ENCODE results near the gene SLC12A5. TPM values are rescaled to one million over a fixed set of nuclear protein-coding genes. Genes with fewer than 3 reads are reported as not detected.

Gene SLC12A5
- total RNA-seq, 1 donor from 2014 or later = not detected

GRCh38 chr20:46007671-46008070 lies 21.3 kb upstream of the SLC12A5 start:
- Mint-ChIP-seq H3K4me1 (ENCODE audit: unreplicated experiment) (peaks cover 5% of the 10 kb centered on the region), H3K27me3 (ENCODE audit: unreplicated experiment) (peaks cover 24% of the 10 kb centered on the region), H3K27ac (ENCODE audit: unreplicated experiment) (no peak overlapping the region), H3K36me3 (ENCODE audit: unreplicated experiment) (no peaks in the 10 kb centered on the region), H3K9me3 (ENCODE audit: unreplicated experiment) (no peaks in the 10 kb centered on the region), H3K4me3 (ENCODE audit: unreplicated experiment) (no peak overlapping the region)
- DNase-seq (ENCODE audit: extremely low spot score, unreplicated experiment) = no peak
- no peak for TF ChIP-seq CTCF (IDR thresholded peaks at IDR 0.05)

- Mint-ChIP-seq H3K4me1 (ENCODE audit: unreplicated experiment) (peaks cover 9% of the 10 kb centered on the region), H3K9me3 (ENCODE audit: unreplicated experiment) (no peaks in the 10 kb centered on the region), H3K4me3 (ENCODE audit: unreplicated experiment) (no peak overlapping the region), H3K27me3 (ENCODE audit: unreplicated experiment) (peaks cover 28% of the 10 kb centered on the region), H3K36me3 (ENCODE audit: unreplicated experiment) (no peaks in the 10 kb centered on the region), H3K27ac (ENCODE audit: unreplicated experiment) (no peak overlapping the region)
- no peak for DNase-seq (ENCODE audit: extremely low spot score, unreplicated experiment)
- no peak for TF ChIP-seq CTCF (IDR thresholded peaks at IDR 0.05)
Measured at GRCh38 chr20:46009816-46010215, 19.2 kb upstream of the SLC12A5 start.

GRCh38 chr20:46010491-46011391 lies 18.3 kb upstream of the SLC12A5 start:
- DNase-seq (ENCODE audit: extremely low spot score, unreplicated experiment) = no peak
- peaks cover 33% of the 10 kb centered on the region for H3K27me3 Mint-ChIP-seq (ENCODE audit: unreplicated experiment)
- H3K4me1 Mint-ChIP-seq (ENCODE audit: unreplicated experiment) = peaks cover 9% of the 10 kb centered on the region
- no peaks in the 10 kb centered on the region for H3K9me3 Mint-ChIP-seq (ENCODE audit: unreplicated experiment)
- H3K27ac Mint-ChIP-seq (ENCODE audit: unreplicated experiment) = no peak overlapping the region
- no peak for TF ChIP-seq CTCF (IDR thresholded peaks at IDR 0.05)
- no peak overlapping the region for H3K4me3 Mint-ChIP-seq (ENCODE audit: unreplicated experiment)
- H3K36me3 Mint-ChIP-seq (ENCODE audit: unreplicated experiment) = no peaks in the 10 kb centered on the region

GRCh38 chr20:46011631-46012482 lies 17.2 kb upstream of the SLC12A5 start:
- Mint-ChIP-seq H3K27ac (ENCODE audit: unreplicated experiment) (no peak overlapping the region), H3K4me3 (ENCODE audit: unreplicated experiment) (no peak overlapping the region), H3K36me3 (ENCODE audit: unreplicated experiment) (no peaks in the 10 kb centered on the region), H3K9me3 (ENCODE audit: unreplicated experiment) (no peaks in the 10 kb centered on the region), H3K27me3 (ENCODE audit: unreplicated experiment) (peaks cover 35% of the 10 kb centered on the region), H3K4me1 (ENCODE audit: unreplicated experiment) (peaks cover 9% of the 10 kb centered on the region)
- DNase-seq (ENCODE audit: extremely low spot score, unreplicated experiment) = no peak
- peak; percentile 20 for TF ChIP-seq CTCF (IDR thresholded peaks at IDR 0.05)

- Mint-ChIP-seq H3K27me3 (ENCODE audit: unreplicated experiment) (peaks cover 44% of the 10 kb centered on the region), H3K27ac (ENCODE audit: unreplicated experiment) (no peak overlapping the region), H3K9me3 (ENCODE audit: unreplicated experiment) (no peaks in the 10 kb centered on the region)
Measured at GRCh38 chr20:46012921-46013320, 16.1 kb upstream of the SLC12A5 start.

More at GRCh38 chr20:46012921-46013320, 16.1 kb upstream of the SLC12A5 start:
- no peak for DNase-seq (ENCODE audit: extremely low spot score, unreplicated experiment)
- TF ChIP-seq CTCF (IDR thresholded peaks at IDR 0.05) = no peak
- peaks cover 8% of the 10 kb centered on the region for H3K4me1 Mint-ChIP-seq (ENCODE audit: unreplicated experiment)
- H3K36me3 Mint-ChIP-seq (ENCODE audit: unreplicated experiment) = no peaks in the 10 kb centered on the region
- no peak overlapping the region for H3K4me3 Mint-ChIP-seq (ENCODE audit: unreplicated experiment)

Measured in osteocyte (in vitro differentiated cells).